OCI-LY7 (cell line): ENCODE results near the gene SEMA3F. TPM values are rescaled to one million over a fixed set of nuclear protein-coding genes. Genes with fewer than 3 reads are reported as not detected.

Source experiments
- BruUV-seq: library from RNA; stranded (reverse); fragments of 400-500 nt; replicated peaks from 2 replicates; lab custom pipeline; 2021; lab: Mats Ljungman, UMichigan
- CTCF ChIA-PET: fragments of 300-600 bp; sonication (Branson Sonifier 250); formaldehyde crosslinking; loops from one replicate; lab custom pipeline; 2022; ENCODE audit warnings: antibody characterized with exemption; ENCODE audit not compliant: unreplicated experiment; lab: Charles Lee
- POLR2A ChIA-PET: fragments of 300-600 bp; sonication (Branson Sonifier 250); formaldehyde crosslinking; loops from one replicate; lab custom pipeline; 2022; ENCODE audit warnings: antibody characterized with exemption; lab: Charles Lee
- DNase-seq: peaks from one replicate; pipeline ENCODE4 v3.0.0-alpha.2; 2015; ENCODE audit warnings: low spot score
- H2AFZ ChIP-seq: fragments of 200-600 bp; sonication (generic), shearing (Covaris generic); 2 replicates; pipeline ENCODE4 v1.6.1; 2014; ENCODE audit warnings: mild to moderate bottlenecking, antibody characterized with exemption, low read length, moderate library complexity
- H3K27ac ChIP-seq: fragments of 200-600 bp; sonication (generic); 2 replicates; pipeline ENCODE4 v1.5.1; 2014; ENCODE audit warnings: mixed run types, low read depth, mild to moderate bottlenecking, moderate library complexity, low read length, inconsistent platforms; ENCODE audit not compliant: poor library complexity, severe bottlenecking
- H3K36me3 ChIP-seq: fragments of 200-600 bp; sonication (generic); 2 replicates; pipeline ENCODE4 v1.6.1; 2014; ENCODE audit warnings: mild to moderate bottlenecking, antibody characterized with exemption, low read length, moderate library complexity, mixed read lengths; ENCODE audit not compliant: insufficient read depth
- H3K4me1 ChIP-seq: fragments of 200-600 bp; sonication (generic); 2 replicates; pipeline ENCODE4 v1.5.1; 2014; ENCODE audit warnings: mild to moderate bottlenecking, low read length; ENCODE audit not compliant: insufficient read depth, poor library complexity, severe bottlenecking
- H3K4me2 ChIP-seq: fragments of 200-600 bp; sonication (generic); 2 replicates; pipeline ENCODE4 v1.6.1; 2014; ENCODE audit warnings: mild to moderate bottlenecking, low read length
- H3K4me3 ChIP-seq: fragments of 200-600 bp; sonication (generic); 2 replicates; pipeline ENCODE4 v1.5.1; 2014; ENCODE audit warnings: mild to moderate bottlenecking, low read depth, low read length; ENCODE audit not compliant: poor library complexity, severe bottlenecking
- H3K79me2 ChIP-seq: fragments of 200-600 bp; sonication (generic); 2 replicates; pipeline ENCODE4 v1.6.1; 2016; ENCODE audit warnings: low read depth, mild to moderate bottlenecking, low read length, moderate library complexity, mixed read lengths; ENCODE audit not compliant: insufficient read depth
- H3K9me2 ChIP-seq: fragments of 200-600 bp; sonication (generic); 2 replicates; pipeline ENCODE4 v1.6.1; 2016; ENCODE audit warnings: mild to moderate bottlenecking, low read length, mixed read lengths; ENCODE audit not compliant: insufficient read depth
- H3K9me3 ChIP-seq: fragments of 200-600 bp; sonication (generic); 2 replicates; pipeline ENCODE4 v1.6.1; 2014; ENCODE audit warnings: mild to moderate bottlenecking, mixed run types, low read length, mixed read lengths
- H4K20me1 ChIP-seq: fragments of 200-600 bp; sonication (generic); 2 replicates; pipeline ENCODE4 v1.6.1; 2014; ENCODE audit warnings: mild to moderate bottlenecking, antibody characterized with exemption, low read length, moderate library complexity, mixed read lengths; ENCODE audit not compliant: insufficient read depth
- EZH2phosphoT487 ChIP-seq: fragments of 200-600 bp; sonication (generic); IDR thresholded peaks from 2 replicates; pipeline ENCODE4 v1.6.1; 2018; ENCODE audit warnings: low read depth, borderline replicate concordance, mild to moderate bottlenecking, mixed run types, antibody characterized with exemption, low read length, moderate library complexity, mixed read lengths
- intact Hi-C: fragments of 100-400 bp; cut with micrococcal nuclease; formaldehyde crosslinking; loops from one replicate; pipeline ENCODE4 v1.10.0; 2022; ENCODE audit not compliant: unreplicated experiment
- total RNA-seq, 2 experiments: library from RNA; depleted of rRNA in 1 of 2; stranded (reverse); fragments of >200 nt in 1 of 2; shearing (Covaris generic) in 1 of 2; gene quantifications; 2 replicates each; pipeline ENCODE4 v1.2.3, GENCODE V29; 2014 to 2022
- TF ChIP-seq, protein P1 (sequence below): fragments of 200-600 bp; sonication (generic); conservative IDR thresholded peaks from 2 replicates; pipeline ENCODE4 v1.5.1; 2014; ENCODE audit warnings: mild to moderate bottlenecking, antibody characterized with exemption, low read length, moderate library complexity, mixed read lengths

The SEMA3F gene
- total RNA-seq, 2 experiments from 2014 or later: 0.84 TPM; not detected in 1

- no peaks in the 10 kb centered on the region for H3K79me2 ChIP-seq
- H3K4me3 ChIP-seq: no peak overlapping the region
- no TSS peak for BruUV-seq
- no peak overlapping the region for H3K4me2 ChIP-seq
- ChIA-PET CTCF (no interaction called here), POLR2A (interaction anchor here (0.6 to 2.0 kb wide), 3 partner anchors 17 to 350 kb away, joined by 3 to 6 read pairs (median 5); no protein-coding TSS in a partner anchor)
- TF ChIP-seq, protein P1, sequence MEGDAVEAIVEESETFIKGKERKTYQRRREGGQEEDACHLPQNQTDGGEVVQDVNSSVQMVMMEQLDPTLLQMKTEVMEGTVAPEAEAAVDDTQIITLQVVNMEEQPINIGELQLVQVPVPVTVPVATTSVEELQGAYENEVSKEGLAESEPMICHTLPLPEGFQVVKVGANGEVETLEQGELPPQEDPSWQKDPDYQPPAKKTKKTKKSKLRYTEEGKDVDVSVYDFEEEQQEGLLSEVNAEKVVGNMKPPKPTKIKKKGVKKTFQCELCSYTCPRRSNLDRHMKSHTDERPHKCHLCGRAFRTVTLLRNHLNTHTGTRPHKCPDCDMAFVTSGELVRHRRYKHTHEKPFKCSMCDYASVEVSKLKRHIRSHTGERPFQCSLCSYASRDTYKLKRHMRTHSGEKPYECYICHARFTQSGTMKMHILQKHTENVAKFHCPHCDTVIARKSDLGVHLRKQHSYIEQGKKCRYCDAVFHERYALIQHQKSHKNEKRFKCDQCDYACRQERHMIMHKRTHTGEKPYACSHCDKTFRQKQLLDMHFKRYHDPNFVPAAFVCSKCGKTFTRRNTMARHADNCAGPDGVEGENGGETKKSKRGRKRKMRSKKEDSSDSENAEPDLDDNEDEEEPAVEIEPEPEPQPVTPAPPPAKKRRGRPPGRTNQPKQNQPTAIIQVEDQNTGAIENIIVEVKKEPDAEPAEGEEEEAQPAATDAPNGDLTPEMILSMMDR: no peak
- no peak for TF ChIP-seq EZH2phosphoT487
- H2AFZ ChIP-seq: no peak overlapping the region
- intact Hi-C loops: no loop called here
- H3K9me2 ChIP-seq: no peaks in the 10 kb centered on the region
- no peaks in the 10 kb centered on the region for H4K20me1 ChIP-seq
- peaks cover 98% of the 10 kb centered on the region for H3K36me3 ChIP-seq
- no peaks in the 10 kb centered on the region for H3K9me3 ChIP-seq
- DNase-seq: no peak
- no peaks in the 10 kb centered on the region for H3K4me1 ChIP-seq
- H3K27ac ChIP-seq: no peak overlapping the region
Observed at GRCh38 chr3:50112462-50112861, 42.7 kb upstream of the SEMA3F start.

- ChIA-PET CTCF (no interaction called here), POLR2A (interaction anchor here (0.5 to 1.4 kb wide), 2 partner anchors 10 to 73 kb away, joined by 4 read pairs; no protein-coding TSS in a partner anchor)
- BruUV-seq: no TSS peak
- Histone ChIP-seq H3K36me3 (peaks cover 100% of the 10 kb centered on the region), H3K4me1 (no peaks in the 10 kb centered on the region), H3K4me2 (no peak overlapping the region), H3K79me2 (no peaks in the 10 kb centered on the region), H3K4me3 (no peak overlapping the region), H3K9me3 (no peaks in the 10 kb centered on the region), H2AFZ (no peak overlapping the region), H3K9me2 (no peaks in the 10 kb centered on the region), H4K20me1 (no peaks in the 10 kb centered on the region), H3K27ac (no peak overlapping the region)
- no peak for DNase-seq
- TF ChIP-seq, protein P1: no peak
- TF ChIP-seq EZH2phosphoT487: no peak
- intact Hi-C loops: no loop called here
Observed at GRCh38 chr3:50117120-50117519, 38.0 kb upstream of the SEMA3F start.

DNA sequence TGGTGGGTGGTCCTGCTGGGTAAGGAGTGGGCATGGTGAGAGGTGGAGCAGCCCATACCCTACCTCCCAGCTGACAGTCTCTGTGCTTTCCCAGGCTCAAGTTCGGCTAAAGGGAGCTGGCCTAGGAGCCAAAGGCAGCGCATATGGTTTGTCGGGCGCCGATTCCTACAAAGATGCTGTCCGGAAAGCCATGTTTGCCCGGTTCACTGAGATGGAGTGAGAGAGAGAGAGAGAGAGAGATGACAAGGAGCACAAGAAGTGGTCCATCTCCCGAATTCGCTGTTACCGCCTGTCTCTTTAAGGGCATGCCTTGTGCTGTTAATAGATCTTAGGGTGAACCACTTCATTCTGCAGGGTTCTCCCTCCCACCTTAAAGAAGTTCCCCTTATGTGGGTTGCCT, 36.9 kb upstream of the SEMA3F start:
- no peaks in the 10 kb centered on the region for H3K4me1 ChIP-seq
- H3K9me3 ChIP-seq: no peaks in the 10 kb centered on the region
- CTCF ChIA-PET: interaction anchor here (0.6 kb wide), 1 partner anchor 74 kb away, joined by 4 read pairs; no protein-coding TSS in a partner anchor
- H3K36me3 ChIP-seq: peaks cover 93% of the 10 kb centered on the region
- no peaks in the 10 kb centered on the region for H4K20me1 ChIP-seq
- H3K4me3 ChIP-seq: no peak overlapping the region
- no peak overlapping the region for H3K27ac ChIP-seq
- H2AFZ ChIP-seq: no peak overlapping the region
- no peak for TF ChIP-seq EZH2phosphoT487
- TF ChIP-seq, protein P1: no peak
- no peaks in the 10 kb centered on the region for H3K9me2 ChIP-seq
- no peak overlapping the region for H3K4me2 ChIP-seq
- intact Hi-C loops: no loop called here
- POLR2A ChIA-PET: interaction anchor here (1.4 kb wide), 1 partner anchor 11 kb away, joined by 4 read pairs; no protein-coding TSS in a partner anchor
- H3K79me2 ChIP-seq: no peaks in the 10 kb centered on the region
- no TSS peak for BruUV-seq
- no peak for DNase-seq
